Neutrophil (primary cell): ENCODE data around the gene FILIP1.

Experiments used
- H3K27ac ChIP-seq: fragments of 200-600 bp; sonication (generic); 2 replicates; pipeline ENCODE4 v1.5.1; 2016; ENCODE audit warnings: mild to moderate bottlenecking, moderate library complexity
- H3K27me3 ChIP-seq: fragments of 200-600 bp; sonication (generic); 2 replicates; pipeline ENCODE4 v1.6.0; 2016; ENCODE audit warnings: mild to moderate bottlenecking
- H3K36me3 ChIP-seq: fragments of 200-600 bp; sonication (generic); 2 replicates; pipeline ENCODE4 v1.5.1; 2017
- H3K4me1 ChIP-seq, 2 experiments: fragments of 200-600 bp in 1 of 2; sonication (generic) in 1 of 2; 1 replicate in 1 of 2; 2 replicates in 1 of 2; pipeline versions ENCODE4 v1.5.1 to v1.6.1; 2013 to 2016; ENCODE audit warnings: low read depth in 1 of 2, low read length in 1 of 2, mild to moderate bottlenecking in 1 of 2, moderate library complexity in 1 of 2; ENCODE audit not compliant: control insufficient read depth in 1 of 2, insufficient read depth in 1 of 2
- H3K4me3 ChIP-seq, 2 experiments: fragments of 200-600 bp in 1 of 2; sonication (generic) in 1 of 2; 1 replicate in 1 of 2; 2 replicates in 1 of 2; pipeline ENCODE4 v1.5.1; 2013 to 2016; ENCODE audit warnings: low read depth in 1 of 2, low read length in 1 of 2, mild to moderate bottlenecking in 1 of 2, moderate library complexity in 1 of 2
- H3K9me3 ChIP-seq: fragments of 200-600 bp; sonication (generic); 2 replicates; pipeline ENCODE4 v1.5.1; 2016
- TF ChIP-seq, protein P1 (sequence below): fragments of 200-600 bp; sonication (generic); IDR thresholded peaks from 2 replicates; pipeline ENCODE4 v1.5.1; 2016; ENCODE audit warnings: antibody characterized with exemption

Gene FILIP1

GRCh38 chr6:75306064-75306463 is 187.5 kb downstream of the FILIP1 start:
- no peak overlapping the region for H3K4me3 ChIP-seq
- no peak overlapping the region for H3K27ac ChIP-seq
- TF ChIP-seq, protein P1, sequence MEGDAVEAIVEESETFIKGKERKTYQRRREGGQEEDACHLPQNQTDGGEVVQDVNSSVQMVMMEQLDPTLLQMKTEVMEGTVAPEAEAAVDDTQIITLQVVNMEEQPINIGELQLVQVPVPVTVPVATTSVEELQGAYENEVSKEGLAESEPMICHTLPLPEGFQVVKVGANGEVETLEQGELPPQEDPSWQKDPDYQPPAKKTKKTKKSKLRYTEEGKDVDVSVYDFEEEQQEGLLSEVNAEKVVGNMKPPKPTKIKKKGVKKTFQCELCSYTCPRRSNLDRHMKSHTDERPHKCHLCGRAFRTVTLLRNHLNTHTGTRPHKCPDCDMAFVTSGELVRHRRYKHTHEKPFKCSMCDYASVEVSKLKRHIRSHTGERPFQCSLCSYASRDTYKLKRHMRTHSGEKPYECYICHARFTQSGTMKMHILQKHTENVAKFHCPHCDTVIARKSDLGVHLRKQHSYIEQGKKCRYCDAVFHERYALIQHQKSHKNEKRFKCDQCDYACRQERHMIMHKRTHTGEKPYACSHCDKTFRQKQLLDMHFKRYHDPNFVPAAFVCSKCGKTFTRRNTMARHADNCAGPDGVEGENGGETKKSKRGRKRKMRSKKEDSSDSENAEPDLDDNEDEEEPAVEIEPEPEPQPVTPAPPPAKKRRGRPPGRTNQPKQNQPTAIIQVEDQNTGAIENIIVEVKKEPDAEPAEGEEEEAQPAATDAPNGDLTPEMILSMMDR: no peak
- peaks cover 61% of the 10 kb centered on the region for H3K27me3 ChIP-seq
- H3K36me3 ChIP-seq: no peaks in the 10 kb centered on the region
- H3K4me1 ChIP-seq: peaks cover 15 to 21% of the 10 kb centered on the region in 2 experiments
- no peaks in the 10 kb centered on the region for H3K9me3 ChIP-seq

- peaks cover 60% of the 10 kb centered on the region for H3K27me3 ChIP-seq
- TF ChIP-seq, protein P1: no peak
- peaks cover 17 to 26% of the 10 kb centered on the region in 2 experiments for H3K4me1 ChIP-seq
- no peaks in the 10 kb centered on the region for H3K9me3 ChIP-seq
- H3K36me3 ChIP-seq: no peaks in the 10 kb centered on the region
- no peak overlapping the region for H3K27ac ChIP-seq
- H3K4me3 ChIP-seq: no peak overlapping the region
Observed at GRCh38 chr6:75305573-75305972, 188.0 kb downstream of the FILIP1 start.

DNA sequence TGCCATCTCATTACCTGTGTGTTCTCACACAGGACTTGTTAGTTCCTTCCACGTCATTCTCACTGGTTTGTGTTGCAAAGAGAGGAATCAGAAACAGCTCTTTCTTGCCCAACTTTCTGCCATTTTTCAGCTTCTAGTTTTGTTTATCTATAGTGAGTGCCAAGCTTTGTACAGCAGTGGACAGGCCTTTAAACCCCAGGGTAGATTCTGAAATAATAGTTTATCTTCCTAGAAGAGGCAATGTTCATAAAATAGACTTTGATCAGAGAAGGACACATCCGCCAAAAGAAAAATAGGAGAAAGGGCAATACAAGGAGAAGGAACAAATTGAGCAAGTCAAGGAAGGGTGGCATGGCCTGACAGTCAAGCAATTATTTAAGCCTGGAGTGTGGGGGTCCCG is 191.3 kb downstream of the FILIP1 start:
- Histone ChIP-seq H3K27me3 (peaks cover 31% of the 10 kb centered on the region), H3K4me3 (peak overlapping the region in 1 of 2 experiments; percentile 30), H3K9me3 (no peaks in the 10 kb centered on the region), H3K36me3 (no peaks in the 10 kb centered on the region), H3K4me1 (peaks cover 27 to 38% of the 10 kb centered on the region in 2 experiments), H3K27ac (peak overlapping the region; percentile 83)
- TF ChIP-seq, protein P1: no peak

GRCh38 chr6:75301537-75301936 is 192.1 kb downstream of the FILIP1 start:
- H3K4me3 ChIP-seq: no peak overlapping the region

GRCh38 chr6:75301088-75301487 is 192.5 kb downstream of the FILIP1 start:
- H3K27me3 ChIP-seq: peaks cover 19% of the 10 kb centered on the region
- H3K9me3 ChIP-seq: no peaks in the 10 kb centered on the region
- H3K36me3 ChIP-seq: no peaks in the 10 kb centered on the region
- peak overlapping the region; percentile 83 for H3K27ac ChIP-seq
- no peak overlapping the region for H3K4me3 ChIP-seq
- H3K4me1 ChIP-seq: peaks cover 27 to 38% of the 10 kb centered on the region in 2 experiments
- TF ChIP-seq, protein P1: no peak

More at GRCh38 chr6:75301537-75301936, 192.1 kb downstream of the FILIP1 start:
- peaks cover 24% of the 10 kb centered on the region for H3K27me3 ChIP-seq
- no peaks in the 10 kb centered on the region for H3K36me3 ChIP-seq
- peak overlapping the region; percentile 83 for H3K27ac ChIP-seq
- TF ChIP-seq, protein P1: no peak
- H3K9me3 ChIP-seq: no peaks in the 10 kb centered on the region
- peaks cover 27 to 38% of the 10 kb centered on the region in 2 experiments for H3K4me1 ChIP-seq

DNA sequence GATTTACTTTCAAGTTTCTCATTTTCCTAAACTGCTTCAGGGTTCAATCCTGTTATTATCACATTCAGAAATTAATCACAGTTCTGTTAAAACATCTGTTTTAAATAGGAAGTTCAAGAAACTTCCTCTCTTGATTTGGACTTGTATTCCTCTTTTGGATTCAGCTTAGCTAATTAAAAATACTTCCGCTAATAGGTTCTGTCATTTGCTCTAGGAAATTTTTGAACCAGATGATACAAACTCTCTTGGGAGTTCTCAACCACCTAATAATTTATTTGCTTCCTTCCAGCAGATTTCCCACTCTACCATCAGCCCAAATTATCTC is 193.1 kb downstream of the FILIP1 start:
- Histone ChIP-seq H3K4me3 (no peak overlapping the region), H3K4me1 (peaks cover 27 to 38% of the 10 kb centered on the region in 2 experiments), H3K36me3 (no peaks in the 10 kb centered on the region), H3K27me3 (peaks cover 14% of the 10 kb centered on the region), H3K27ac (peak overlapping the region; percentile 54), H3K9me3 (no peaks in the 10 kb centered on the region)
- TF ChIP-seq, protein P1: no peak
